Measurements from ENCODE around the gene ANXA2.

DNA sequence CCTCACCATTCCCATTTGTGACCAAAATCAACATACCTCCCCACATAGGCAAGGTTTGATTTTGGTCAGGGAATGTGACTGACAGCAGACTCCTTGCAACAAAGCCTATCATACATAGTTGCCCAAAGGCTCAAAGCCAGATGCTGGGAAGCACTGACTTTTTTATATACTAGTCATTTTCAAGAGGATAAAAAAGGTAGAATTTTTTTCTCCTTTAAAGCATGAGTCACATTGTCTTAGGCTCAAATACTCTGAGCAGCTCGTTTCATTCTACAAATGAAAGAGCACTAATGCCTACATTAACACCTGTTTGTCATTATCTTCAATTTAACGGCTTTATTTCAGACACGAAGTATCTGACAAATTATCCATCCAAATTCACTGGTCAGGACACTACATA lies 45.0 kb upstream of the ANXA2 start:
- TF ChIP-seq, protein P1, sequence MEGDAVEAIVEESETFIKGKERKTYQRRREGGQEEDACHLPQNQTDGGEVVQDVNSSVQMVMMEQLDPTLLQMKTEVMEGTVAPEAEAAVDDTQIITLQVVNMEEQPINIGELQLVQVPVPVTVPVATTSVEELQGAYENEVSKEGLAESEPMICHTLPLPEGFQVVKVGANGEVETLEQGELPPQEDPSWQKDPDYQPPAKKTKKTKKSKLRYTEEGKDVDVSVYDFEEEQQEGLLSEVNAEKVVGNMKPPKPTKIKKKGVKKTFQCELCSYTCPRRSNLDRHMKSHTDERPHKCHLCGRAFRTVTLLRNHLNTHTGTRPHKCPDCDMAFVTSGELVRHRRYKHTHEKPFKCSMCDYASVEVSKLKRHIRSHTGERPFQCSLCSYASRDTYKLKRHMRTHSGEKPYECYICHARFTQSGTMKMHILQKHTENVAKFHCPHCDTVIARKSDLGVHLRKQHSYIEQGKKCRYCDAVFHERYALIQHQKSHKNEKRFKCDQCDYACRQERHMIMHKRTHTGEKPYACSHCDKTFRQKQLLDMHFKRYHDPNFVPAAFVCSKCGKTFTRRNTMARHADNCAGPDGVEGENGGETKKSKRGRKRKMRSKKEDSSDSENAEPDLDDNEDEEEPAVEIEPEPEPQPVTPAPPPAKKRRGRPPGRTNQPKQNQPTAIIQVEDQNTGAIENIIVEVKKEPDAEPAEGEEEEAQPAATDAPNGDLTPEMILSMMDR (IDR thresholded peaks at IDR 0.05; ENCODE audit: low read depth, low read length), result no peak
- TF ChIP-seq MYC (IDR thresholded peaks at IDR 0.05; ENCODE audit: low read depth, low read length) (no peak), POLR2A (IDR thresholded peaks at IDR 0.05; ENCODE audit: extremely low read depth, insufficient read length) (no peak)
- TF ChIP-seq, protein P2, sequence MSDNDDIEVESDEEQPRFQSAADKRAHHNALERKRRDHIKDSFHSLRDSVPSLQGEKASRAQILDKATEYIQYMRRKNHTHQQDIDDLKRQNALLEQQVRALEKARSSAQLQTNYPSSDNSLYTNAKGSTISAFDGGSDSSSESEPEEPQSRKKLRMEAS (IDR thresholded peaks at IDR 0.05; ENCODE audit: low read depth, low read length), result no peak
